HTR-8/SVneo (cell line): ENCODE results near the gene CSNK1A1L.

Source experiments
- DNase-seq: peaks from one replicate; pipeline ENCODE4 v3.0.0; 2011; ENCODE audit warnings: low spot score, mixed read lengths; ENCODE audit not compliant: insufficient read length
- FAIRE-seq: peaks from 2 replicates; lab custom pipeline; 2011; peaks lifted over from hg19 to GRCh38; lab: Jason Lieb, UNC

The CSNK1A1L gene

DNA sequence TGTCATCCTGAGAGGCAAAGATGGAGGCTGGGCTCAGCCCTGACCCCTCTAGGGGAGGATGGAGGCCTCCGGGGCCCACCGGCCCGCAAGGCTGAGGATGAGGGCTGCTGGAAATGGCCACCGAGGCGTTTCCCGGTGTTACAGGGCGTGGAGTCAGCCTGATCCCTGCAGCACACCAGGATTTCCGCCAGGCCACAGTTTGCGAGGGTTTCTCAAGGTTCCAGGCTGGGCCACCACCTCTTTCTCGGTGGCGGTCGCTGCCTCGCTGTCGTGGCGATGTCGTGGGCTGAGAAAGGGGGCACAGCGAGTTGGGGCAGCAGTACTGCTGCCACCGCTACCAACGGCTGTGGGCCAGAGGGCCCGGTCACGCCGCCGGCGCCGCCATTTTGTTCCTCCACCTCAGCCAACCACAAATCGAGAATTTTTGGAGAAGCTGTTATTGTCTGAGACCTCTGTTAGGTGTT is at the start of gene CSNK1A1L:
CSNK1A1L (minus strand) TSS at position 414 of the 464 bp plus-strand sequence; CDS start at position 6, 408 bp downstream.
- DNase-seq: no peak
- no peak for FAIRE-seq

- DNase-seq: no peak
- no peak for FAIRE-seq
These were observed 43.9 kb upstream of the CSNK1A1L start for GRCh38 chr13:37149380-37149779.

DNA sequence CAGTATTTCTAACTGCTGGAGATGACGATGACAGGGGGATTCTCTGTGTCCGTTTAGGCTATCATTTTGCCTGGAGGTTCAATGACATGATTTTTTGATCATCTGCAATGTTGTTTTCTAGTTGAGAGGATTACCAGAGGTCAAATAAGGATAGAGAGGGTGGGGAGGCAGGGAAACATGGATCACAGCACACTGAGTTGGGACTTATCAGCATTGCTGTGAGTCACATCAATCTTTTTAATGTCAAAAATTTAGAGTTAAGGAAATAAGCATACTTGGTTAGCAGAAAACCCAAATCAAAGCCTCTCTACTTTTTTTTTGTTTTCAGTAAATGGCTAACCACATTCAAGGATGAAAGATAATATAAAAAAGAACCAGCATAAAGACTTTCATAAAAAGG is 43.0 kb upstream of the CSNK1A1L start:
- DNase-seq (no peak), FAIRE-seq (no peak)

DNA sequence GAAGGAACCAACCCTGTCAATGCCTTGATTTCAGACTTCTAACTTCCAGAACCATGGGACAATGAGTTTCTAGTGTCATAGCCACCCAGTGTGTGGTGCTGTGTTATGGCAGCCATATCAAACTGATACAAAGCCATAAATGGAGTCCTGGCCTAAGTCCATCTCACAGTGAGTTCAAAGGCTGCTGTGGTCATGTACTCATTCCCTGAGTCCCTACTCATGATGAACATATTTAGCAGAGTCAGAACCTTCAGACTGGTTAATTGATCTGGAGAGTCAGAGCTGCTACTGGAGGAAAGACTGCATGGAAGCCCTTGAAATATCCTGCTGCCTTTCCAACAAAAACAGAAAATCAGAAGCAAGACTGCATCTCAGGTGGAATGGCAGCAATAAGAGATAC is 39.2 kb upstream of the CSNK1A1L start:
- FAIRE-seq (no peak), DNase-seq (no peak)

DNA sequence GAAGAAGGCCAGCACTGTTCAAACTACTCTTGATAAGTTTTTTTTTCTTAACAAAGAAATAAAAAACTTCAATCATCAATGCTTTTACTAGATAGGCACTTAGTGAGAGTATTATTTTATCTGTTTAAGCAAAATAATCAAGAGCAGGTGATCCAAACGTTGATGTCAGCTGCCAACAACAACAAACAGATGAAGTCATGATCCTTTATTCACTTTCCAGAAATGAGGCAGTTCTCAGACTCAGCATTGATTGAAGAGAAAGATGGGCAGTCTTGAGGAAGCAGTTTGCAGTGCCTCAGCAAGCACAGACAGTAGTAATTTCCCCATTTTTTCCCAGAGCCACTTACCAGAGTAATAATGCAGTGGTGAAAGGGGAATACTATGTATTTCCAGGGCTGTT is 38.4 kb upstream of the CSNK1A1L start:
- FAIRE-seq: no peak

GRCh38 chr13:37142877-37143276 is 37.4 kb upstream of the CSNK1A1L start:
- FAIRE-seq: no peak
- DNase-seq: no peak

More for the DNA sequence above, 38.4 kb upstream of the CSNK1A1L start:
- DNase-seq: no peak

DNA sequence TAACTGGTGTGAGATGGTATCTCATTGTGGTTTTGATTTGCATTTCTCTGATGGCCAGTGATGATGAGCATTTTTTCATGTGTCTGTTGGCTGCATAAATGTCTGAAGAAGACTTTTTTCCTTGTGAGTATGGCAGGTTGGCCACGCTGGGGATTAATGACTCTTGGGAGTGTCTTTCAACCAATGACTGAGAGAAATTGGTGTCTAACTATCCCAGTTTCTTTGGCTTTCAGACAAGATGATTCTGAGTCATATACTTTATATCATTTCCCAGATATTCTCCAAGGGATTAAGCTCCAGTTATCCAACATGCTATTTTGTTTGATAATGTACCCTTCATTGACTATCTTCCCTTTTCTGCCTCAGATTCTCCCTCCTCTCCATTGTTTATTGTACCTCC is 35.5 kb upstream of the CSNK1A1L start:
- FAIRE-seq (no peak), DNase-seq (no peak)

DNA sequence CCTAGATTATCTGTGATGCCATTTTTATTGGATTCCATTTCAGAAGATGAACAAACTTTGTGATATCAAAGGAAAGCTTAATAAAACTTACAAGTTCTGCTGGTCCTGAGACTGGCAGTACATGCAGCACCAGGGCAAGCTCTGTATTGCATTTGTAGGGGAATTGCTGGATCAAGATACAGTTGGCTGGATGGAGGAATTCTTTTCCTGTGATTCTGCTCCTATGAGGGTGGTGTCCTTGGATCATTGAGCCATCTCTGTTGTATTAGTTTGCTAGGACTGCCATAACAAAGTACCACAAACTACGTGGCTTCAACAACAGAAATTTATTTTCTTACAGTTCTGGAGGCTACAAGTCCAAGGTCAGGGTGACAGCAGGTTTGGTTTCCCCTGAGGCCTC is 33.9 kb upstream of the CSNK1A1L start:
- FAIRE-seq (no peak), DNase-seq (no peak)

DNA sequence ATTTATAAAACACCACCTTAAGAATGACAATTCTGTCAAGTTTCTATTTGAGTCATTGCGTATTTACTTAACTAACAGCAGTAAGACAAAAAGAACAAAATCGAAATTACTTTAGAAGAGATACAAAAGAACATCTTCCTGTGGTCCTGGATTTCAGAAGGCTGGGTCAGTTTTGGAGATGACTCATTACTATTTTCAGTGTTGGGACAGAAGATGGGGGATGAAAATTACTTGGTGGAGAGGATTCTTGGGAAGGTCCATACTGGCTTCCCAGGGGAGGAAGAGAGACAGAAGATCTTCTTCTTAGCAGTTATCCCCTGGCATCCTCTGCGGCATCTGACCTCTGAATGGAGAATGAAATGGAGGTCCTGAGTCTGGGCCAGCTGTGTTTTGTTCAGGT is 33.5 kb upstream of the CSNK1A1L start:
- DNase-seq: no peak
- FAIRE-seq: no peak

DNA sequence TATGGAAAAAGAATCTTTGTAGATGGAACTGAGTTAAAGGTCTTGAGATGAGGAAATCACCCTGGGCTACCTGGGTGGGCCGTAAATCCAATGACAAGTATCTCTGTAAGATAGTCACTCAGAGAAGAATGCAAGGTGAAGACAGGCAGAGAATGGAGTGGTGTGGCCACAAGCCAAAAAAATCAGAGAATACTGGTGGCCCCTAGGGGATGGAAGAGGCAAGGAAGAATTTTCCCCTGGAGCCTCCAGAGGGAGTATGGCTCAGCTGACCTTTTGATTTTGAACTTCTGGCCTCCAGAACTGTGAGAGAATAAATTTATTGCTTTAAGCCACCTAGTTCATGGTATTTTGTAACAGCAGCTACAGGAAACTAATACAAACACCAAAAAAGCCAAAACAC is 32.7 kb upstream of the CSNK1A1L start:
- no peak for DNase-seq
- FAIRE-seq: no peak

DNA sequence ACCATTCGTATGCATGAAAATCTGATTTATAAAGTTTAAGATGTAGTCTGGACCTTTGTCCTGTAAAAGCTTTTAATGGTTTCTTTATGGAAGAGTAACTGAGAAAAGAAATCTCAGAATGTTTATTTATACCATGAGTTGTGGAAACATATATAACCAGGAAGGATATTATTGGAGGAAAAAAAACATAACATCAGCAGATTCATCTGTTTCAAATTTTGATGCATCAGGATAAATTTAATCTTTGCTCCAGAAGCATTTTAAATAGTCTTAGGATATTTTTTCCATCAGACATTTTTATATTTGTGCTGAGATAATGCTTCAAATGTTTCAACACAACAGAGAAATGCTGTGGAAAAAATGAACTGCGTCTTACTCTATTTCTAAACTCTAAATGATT is 31.2 kb upstream of the CSNK1A1L start:
- FAIRE-seq: no peak
- no peak for DNase-seq

- DNase-seq: no peak
- FAIRE-seq: no peak
These were observed 30.7 kb upstream of the CSNK1A1L start for GRCh38 chr13:37136187-37136586.

DNA sequence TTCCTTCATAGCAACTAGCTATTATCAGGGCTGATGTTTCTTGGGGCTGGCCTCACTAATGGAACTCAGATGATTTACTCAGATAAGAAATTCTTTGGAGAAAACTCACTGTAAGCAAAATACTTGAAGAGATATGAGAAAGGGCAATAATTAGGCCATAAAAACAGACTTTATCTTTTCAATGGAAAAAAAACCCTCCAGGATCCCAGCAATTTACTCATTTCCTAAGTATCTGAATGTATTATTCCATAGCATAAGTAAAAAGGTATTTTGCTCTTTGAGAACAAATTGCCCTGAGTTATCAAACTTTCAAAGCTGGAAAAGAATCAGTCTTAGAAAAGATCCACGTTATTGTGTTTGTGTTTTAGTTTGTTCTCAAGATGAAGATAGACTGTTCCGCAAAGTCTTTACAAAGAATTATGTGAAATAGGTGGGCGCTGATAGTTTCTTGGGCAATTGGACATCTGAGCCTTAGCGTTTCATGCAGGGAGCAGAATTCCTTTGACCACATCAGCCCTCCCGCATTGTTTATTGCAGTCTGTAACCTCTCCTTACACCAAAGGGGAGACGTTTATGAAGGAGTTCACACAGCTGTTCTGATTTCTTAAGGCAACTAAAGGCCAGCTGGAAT is 29.1 kb upstream of the CSNK1A1L start:
- FAIRE-seq: no peak
- DNase-seq: peak; percentile 25

GRCh38 chr13:37132211-37132610 is 26.7 kb upstream of the CSNK1A1L start:
- no peak for DNase-seq
- no peak for FAIRE-seq

DNA sequence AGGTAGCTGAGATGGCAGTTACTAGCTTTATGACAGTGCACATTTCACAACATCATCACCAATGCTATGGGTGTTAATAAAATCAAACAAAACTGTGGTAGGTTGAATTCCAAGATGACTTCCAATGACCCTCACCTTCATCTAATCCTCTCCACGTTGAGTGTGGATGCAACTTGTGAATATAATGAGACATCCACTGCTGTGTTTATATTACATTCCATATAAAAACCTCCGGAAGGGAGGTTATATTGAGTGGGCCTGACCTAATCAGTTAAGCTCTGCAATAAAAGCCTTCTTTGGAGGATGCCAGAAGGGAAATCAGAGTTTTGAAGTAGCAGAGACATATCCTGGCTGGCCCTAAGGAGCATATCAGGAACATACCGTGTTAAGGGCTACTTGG is 25.6 kb upstream of the CSNK1A1L start:
- DNase-seq (no peak), FAIRE-seq (no peak)

DNA sequence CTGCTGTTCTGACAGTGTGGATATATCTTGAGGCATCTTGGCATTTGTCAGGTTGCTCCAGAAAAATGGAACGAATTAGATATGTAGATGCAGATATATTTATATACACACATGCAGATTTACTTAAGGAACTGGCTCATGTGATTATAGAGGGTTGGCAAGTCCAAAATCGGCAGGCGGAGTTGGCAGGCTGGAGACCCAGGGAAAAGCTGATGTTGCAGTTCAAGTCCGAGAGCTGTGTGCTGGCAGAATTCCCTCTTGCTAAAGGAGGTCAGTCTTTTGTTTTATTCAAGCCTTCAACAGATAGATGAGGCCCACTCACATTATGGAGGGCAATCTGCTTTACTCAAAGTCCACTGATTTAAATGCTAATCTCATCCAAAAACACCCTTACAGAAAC is 24.4 kb upstream of the CSNK1A1L start:
- no peak for FAIRE-seq
- DNase-seq: no peak

DNA sequence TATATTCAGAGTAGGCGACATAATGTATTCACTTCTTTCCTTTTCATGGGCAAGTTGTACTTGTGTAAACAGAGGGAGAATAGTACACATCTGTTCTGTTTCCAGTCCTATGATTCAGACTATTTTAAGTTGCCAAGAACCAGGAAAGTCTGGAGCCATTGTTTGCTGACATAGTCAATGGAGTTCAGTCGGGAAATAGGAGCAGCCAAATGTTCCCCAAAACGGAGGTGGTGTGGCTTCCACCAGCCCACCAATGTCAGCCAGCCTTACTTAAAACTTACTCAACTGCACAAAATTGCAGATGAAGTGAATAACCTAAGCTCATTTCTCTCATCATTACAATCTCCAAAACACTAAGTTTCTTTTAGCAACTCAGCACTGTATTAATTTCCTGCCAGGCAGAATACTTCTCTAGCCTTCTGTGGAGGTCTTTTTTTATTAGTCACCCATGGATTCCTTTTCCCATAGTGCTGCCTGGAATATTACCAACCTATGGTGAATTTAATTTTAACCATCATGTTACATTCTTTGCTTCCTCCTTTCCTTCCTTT is 22.3 kb upstream of the CSNK1A1L start:
- no peak for DNase-seq
- no peak for FAIRE-seq

DNA sequence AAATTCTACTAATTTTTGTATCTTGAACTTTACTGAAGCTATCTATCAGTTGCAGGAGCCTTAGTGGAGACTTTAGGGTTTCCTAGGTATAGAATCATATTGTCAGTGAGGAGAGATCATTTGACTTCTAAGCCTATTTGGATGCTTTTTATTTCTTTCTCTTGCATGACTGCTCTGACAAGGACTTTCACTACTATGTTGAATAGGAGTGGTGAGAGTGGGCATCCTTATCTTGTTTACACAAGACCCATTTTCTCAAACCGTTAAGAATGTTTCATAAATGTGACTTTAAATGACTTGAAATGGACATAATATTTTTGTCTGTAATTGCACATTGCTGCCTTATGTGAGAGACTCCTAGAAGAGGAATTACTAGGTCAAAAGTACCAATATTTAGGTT is 17.9 kb upstream of the CSNK1A1L start:
- DNase-seq: no peak
- FAIRE-seq: no peak

- FAIRE-seq (no peak), DNase-seq (no peak)
These were observed 12.6 kb upstream of the CSNK1A1L start for GRCh38 chr13:37118016-37118415.

- no peak for DNase-seq
- FAIRE-seq: no peak
These were observed 8.8 kb upstream of the CSNK1A1L start for GRCh38 chr13:37114250-37114649.

DNA sequence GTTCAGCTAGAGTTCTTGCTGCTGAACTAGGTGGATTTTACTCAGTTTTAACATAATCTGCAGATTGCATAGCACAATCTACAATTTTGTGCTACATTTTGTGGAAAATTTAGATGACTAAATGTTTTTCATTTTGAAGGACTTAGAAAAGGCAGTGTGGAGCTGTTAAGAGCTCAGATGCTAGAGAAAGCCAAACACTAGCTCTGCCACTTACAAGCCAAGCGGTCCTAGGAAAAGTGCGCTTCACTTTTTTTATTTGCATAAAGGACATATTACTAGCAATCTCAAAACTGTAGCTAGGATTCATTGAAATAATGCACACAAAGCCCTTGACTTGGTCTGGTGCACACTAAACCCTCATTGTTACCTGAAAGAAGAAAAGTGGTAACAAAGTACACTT is 8.1 kb upstream of the CSNK1A1L start:
- FAIRE-seq (no peak), DNase-seq (no peak)

DNA sequence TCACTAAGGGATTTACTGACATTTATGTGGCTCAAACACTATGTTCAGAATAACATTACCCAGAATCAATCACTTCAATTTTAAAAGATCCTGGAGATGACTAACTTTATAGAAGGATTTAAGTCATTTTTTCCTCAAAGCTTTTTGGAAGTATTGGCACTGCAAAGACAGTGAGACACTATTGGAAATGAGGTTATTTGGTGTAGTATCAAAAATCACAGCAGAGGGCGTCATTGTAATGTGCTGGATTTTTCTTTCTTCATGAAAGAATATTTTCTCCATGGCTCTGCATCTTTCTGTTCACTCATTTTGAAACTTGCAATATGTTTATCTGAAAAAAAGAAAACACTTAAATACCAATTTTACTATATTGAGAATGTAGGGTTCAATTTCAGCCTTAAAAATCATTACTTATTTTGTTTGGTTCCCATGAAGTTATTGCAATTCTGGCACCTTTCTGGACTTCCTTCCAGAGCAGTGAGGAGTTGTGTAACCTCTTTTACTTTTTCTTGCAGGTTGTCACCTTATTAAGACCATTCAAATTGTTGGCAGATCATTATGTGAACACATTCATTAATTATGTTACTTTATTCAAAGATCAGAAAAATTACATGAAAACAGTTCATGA is 3.7 kb upstream of the CSNK1A1L start:
- FAIRE-seq: no peak
- peak; percentile 12 for DNase-seq
